WTC11 (cell line): ENCODE data around the gene EBP. TPM values are rescaled to one million over a fixed set of nuclear protein-coding genes. Genes with fewer than 3 reads are reported as not detected.

Experiments used
- ATAC-seq: fragments of 200-7000 bp; cut with Tn5 transposase; 2 replicates; pipeline ENCODE4 v1.10.0; 2021; ENCODE audit warnings: mild to moderate bottlenecking, moderate library complexity
- CTCF ChIA-PET: fragments of 300-600 bp; sonication (Branson Sonifier 250); formaldehyde crosslinking; loops from one replicate; lab custom pipeline; 2021; ENCODE audit warnings: antibody characterized with exemption; lab: Charles Lee
- POLR2A ChIA-PET: fragments of 350-600 bp; sonication (Branson Sonifier 250); formaldehyde crosslinking; loops from one replicate; lab custom pipeline; 2021; ENCODE audit warnings: antibody characterized with exemption; lab: Charles Lee
- DNase-seq: peaks from one replicate; pipeline ENCODE4 v3.0.0; 2021; ENCODE audit warnings: low spot score
- H3K27ac Mint-ChIP-seq: 2 replicates; pipeline ENCODE4 v1.8.0; 2021; ENCODE audit warnings: mixed read lengths
- H3K27me3 Mint-ChIP-seq: 2 replicates; pipeline ENCODE4 v1.8.0; 2021; ENCODE audit warnings: low read depth, mild to moderate bottlenecking, moderate library complexity, mixed read lengths
- H3K36me3 Mint-ChIP-seq: 2 replicates; pipeline ENCODE4 v1.8.0; 2021; ENCODE audit warnings: mixed read lengths
- H3K4me1 Mint-ChIP-seq: 2 replicates; pipeline ENCODE4 v1.8.0; 2022; ENCODE audit warnings: mixed read lengths
- H3K4me3 Mint-ChIP-seq: 2 replicates; pipeline ENCODE4 v1.8.0; 2021; ENCODE audit warnings: mild to moderate bottlenecking, moderate library complexity, mixed read lengths
- H3K9me3 Mint-ChIP-seq: 2 replicates; pipeline ENCODE4 v1.8.0; 2021; ENCODE audit warnings: mixed read lengths
- AR ChIP-seq: fragments of 250-450 bp; sonication (Bioruptor Pico); IDR thresholded peaks from 2 replicates; pipeline ENCODE4 v1.9.0; 2021; ENCODE audit warnings: mild to moderate bottlenecking
- ETV6 ChIP-seq: sonication (generic); formaldehyde crosslinking; IDR thresholded peaks from 2 replicates; pipeline ENCODE4 v1.8.1; 2022; ENCODE audit warnings: mild to moderate bottlenecking, missing genetic modification reagents
- FOXK1 ChIP-seq: sonication (generic); formaldehyde crosslinking; IDR thresholded peaks from 2 replicates; pipeline ENCODE4 v1.8.0; 2022; ENCODE audit warnings: mild to moderate bottlenecking, moderate library complexity, missing genetic modification reagents
- NR2C2 ChIP-seq: sonication (generic); formaldehyde crosslinking; IDR thresholded peaks from 2 replicates; pipeline ENCODE4 v1.8.0; 2022; ENCODE audit warnings: mild to moderate bottlenecking, missing genetic modification reagents
- NR3C1 ChIP-seq: sonication (generic); formaldehyde crosslinking; conservative IDR thresholded peaks from 2 replicates; pipeline ENCODE4 v1.8.1; 2023; ENCODE audit warnings: low read depth, mild to moderate bottlenecking, missing genetic modification reagents
- RORB ChIP-seq: fragments of 250-450 bp; sonication (Bioruptor Pico); IDR thresholded peaks from 2 replicates; pipeline ENCODE4 v1.9.0; 2021; ENCODE audit warnings: mild to moderate bottlenecking
- SMAD3 ChIP-seq: sonication (generic); formaldehyde crosslinking; IDR thresholded peaks from 2 replicates; pipeline ENCODE4 v1.8.0; 2022; ENCODE audit warnings: missing genetic modification reagents, mild to moderate bottlenecking, borderline replicate concordance
- ZNF138 ChIP-seq: sonication (generic); formaldehyde crosslinking; conservative IDR thresholded peaks from 2 replicates; pipeline ENCODE4 v1.8.1; 2022; ENCODE audit warnings: mild to moderate bottlenecking, moderate library complexity, missing genetic modification reagents
- ZNF416 ChIP-seq: fragments of 250-450 bp; sonication (Bioruptor Pico); IDR thresholded peaks from 2 replicates; pipeline ENCODE4 v1.9.0; 2021; ENCODE audit warnings: mild to moderate bottlenecking, inconsistent platforms
- total RNA-seq: library from RNA; stranded (reverse); gene quantifications from 3 replicates; pipeline ENCODE4 v1.2.3, GENCODE V29; 2021
- TF ChIP-seq, protein P1 (sequence below): sonication (generic); formaldehyde crosslinking; IDR thresholded peaks from 2 replicates; pipeline ENCODE4 v1.8.0; 2023; ENCODE audit warnings: missing genetic modification reagents, mild to moderate bottlenecking, borderline replicate concordance
- TF ChIP-seq, protein P2 (sequence below): sonication (generic); formaldehyde crosslinking; IDR thresholded peaks from 2 replicates; pipeline ENCODE4 v1.8.0; 2022; ENCODE audit warnings: mild to moderate bottlenecking, missing genetic modification reagents
- TF ChIP-seq, protein P3 (sequence below): fragments of 250-450 bp; sonication (Bioruptor Pico); IDR thresholded peaks from 2 replicates; pipeline ENCODE4 v1.9.0; 2021; ENCODE audit warnings: moderate library complexity, mild to moderate bottlenecking, inconsistent platforms, borderline replicate concordance
- TF ChIP-seq, protein P4 (sequence below): sonication (generic); formaldehyde crosslinking; IDR thresholded peaks from 2 replicates; pipeline ENCODE4 v1.8.0; 2022; ENCODE audit warnings: mild to moderate bottlenecking, missing genetic modification reagents
- TF ChIP-seq, protein P5 (sequence below): fragments of 250-450 bp; sonication (Bioruptor Pico); conservative IDR thresholded peaks from 2 replicates; pipeline ENCODE4 v1.9.0; 2021; ENCODE audit warnings: mild to moderate bottlenecking
- TF ChIP-seq, protein P6 (sequence below): sonication (generic); formaldehyde crosslinking; IDR thresholded peaks from 2 replicates; pipeline ENCODE4 v1.8.1; 2022; ENCODE audit warnings: missing genetic modification reagents, borderline replicate concordance
- TF ChIP-seq, protein P7 (sequence below): sonication (generic); formaldehyde crosslinking; IDR thresholded peaks from 2 replicates; pipeline ENCODE4 v1.8.1; 2023; ENCODE audit warnings: mild to moderate bottlenecking, missing genetic modification reagents, moderate library complexity

Gene EBP
- total RNA-seq, 1 experiment from 2014 or later = 129 TPM

DNA sequence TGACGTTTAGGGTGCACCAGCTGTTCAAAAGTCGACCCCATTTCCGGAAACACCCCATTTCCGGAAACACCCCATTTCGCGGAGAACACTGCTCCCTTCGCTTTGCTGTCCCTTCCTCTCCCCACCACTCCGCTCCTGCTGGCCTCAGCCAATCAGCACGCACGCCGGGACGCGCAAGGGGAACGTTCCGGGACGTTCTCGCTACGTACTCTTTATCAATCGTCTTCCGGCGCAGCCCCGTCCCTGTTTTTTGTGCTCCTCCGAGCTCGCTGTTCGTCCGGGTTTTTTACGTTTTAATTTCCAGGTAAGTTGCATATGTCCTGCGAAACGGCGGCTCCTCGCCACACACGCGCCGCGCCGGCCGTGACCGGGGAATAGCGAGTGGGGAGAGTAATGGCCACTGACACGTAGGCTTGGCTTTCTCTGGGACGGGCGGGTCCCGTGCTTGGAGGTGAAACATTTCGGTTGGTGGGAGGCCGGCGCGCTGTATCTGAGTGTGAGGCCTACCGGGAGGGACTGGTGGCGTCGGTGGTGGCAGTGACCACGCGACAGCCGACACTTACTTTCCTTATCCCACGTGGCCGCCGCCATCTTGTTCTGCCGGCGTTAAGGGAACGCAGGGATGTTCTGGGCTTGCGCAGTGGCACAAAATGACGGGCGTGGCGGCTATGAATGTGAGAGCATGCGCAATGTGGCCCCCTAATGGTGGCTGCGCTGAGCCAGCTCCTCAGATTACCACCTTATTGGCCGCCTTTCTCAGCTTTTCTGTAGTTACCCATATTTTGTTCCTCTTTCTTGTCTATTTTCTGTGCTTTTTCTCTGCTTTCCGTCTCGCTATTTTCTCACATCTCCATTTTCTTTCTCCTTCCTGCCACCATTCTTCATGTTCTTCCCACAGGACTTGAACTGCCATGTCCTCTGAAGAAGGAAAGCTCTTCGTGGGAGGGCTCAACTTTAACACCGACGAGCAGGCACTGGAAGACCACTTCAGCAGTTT, 53.0 kb downstream of the EBP start, which contains the start of gene RBM3 (continued):
- TF ChIP-seq, protein P1, sequence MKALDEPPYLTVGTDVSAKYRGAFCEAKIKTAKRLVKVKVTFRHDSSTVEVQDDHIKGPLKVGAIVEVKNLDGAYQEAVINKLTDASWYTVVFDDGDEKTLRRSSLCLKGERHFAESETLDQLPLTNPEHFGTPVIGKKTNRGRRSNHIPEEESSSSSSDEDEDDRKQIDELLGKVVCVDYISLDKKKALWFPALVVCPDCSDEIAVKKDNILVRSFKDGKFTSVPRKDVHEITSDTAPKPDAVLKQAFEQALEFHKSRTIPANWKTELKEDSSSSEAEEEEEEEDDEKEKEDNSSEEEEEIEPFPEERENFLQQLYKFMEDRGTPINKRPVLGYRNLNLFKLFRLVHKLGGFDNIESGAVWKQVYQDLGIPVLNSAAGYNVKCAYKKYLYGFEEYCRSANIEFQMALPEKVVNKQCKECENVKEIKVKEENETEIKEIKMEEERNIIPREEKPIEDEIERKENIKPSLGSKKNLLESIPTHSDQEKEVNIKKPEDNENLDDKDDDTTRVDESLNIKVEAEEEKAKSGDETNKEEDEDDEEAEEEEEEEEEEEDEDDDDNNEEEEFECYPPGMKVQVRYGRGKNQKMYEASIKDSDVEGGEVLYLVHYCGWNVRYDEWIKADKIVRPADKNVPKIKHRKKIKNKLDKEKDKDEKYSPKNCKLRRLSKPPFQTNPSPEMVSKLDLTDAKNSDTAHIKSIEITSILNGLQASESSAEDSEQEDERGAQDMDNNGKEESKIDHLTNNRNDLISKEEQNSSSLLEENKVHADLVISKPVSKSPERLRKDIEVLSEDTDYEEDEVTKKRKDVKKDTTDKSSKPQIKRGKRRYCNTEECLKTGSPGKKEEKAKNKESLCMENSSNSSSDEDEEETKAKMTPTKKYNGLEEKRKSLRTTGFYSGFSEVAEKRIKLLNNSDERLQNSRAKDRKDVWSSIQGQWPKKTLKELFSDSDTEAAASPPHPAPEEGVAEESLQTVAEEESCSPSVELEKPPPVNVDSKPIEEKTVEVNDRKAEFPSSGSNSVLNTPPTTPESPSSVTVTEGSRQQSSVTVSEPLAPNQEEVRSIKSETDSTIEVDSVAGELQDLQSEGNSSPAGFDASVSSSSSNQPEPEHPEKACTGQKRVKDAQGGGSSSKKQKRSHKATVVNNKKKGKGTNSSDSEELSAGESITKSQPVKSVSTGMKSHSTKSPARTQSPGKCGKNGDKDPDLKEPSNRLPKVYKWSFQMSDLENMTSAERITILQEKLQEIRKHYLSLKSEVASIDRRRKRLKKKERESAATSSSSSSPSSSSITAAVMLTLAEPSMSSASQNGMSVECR (CRISPR knock-in tag) = peak; percentile 84
- TF ChIP-seq, protein P2, sequence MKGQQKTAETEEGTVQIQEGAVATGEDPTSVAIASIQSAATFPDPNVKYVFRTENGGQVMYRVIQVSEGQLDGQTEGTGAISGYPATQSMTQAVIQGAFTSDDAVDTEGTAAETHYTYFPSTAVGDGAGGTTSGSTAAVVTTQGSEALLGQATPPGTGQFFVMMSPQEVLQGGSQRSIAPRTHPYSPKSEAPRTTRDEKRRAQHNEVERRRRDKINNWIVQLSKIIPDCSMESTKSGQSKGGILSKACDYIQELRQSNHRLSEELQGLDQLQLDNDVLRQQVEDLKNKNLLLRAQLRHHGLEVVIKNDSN (CRISPR knock-in tag) = peak; percentile 70
- TF ChIP-seq, protein P3, sequence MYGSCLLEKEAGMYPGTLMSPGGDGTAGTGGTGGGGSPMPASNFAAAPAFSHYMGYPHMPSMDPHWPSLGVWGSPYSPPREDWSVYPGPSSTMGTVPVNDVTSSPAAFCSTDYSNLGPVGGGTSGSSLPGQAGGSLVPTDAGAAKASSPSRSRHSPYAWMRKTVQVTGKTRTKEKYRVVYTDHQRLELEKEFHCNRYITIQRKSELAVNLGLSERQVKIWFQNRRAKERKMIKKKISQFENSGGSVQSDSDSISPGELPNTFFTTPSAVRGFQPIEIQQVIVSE (CRISPR knock-in tag) = no peak
- TF ChIP-seq, protein P4, sequence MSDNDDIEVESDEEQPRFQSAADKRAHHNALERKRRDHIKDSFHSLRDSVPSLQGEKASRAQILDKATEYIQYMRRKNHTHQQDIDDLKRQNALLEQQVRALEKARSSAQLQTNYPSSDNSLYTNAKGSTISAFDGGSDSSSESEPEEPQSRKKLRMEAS = peak; percentile 96
- peak; percentile 80 for TF ChIP-seq FOXK1 (CRISPR knock-in tag)

DNA sequence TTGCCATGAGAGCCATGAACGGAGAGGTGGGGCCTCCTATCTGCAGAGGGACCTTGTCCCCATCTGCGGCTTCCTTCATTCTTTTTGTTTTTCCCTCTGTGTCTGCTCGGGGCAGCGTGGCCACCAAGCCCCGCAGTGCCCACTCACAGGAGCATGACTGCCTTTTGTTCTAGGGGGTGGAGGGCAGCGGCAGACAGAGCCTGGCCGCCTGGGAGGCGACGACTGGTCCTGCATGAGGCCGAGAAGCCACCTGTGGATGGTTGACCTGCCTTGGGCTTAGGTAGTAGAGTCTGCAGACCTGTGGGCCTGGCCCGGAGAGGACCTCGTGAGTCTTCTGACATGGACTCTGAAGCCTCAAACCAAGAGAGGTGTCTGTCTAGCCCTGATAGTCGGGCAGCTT, 54.0 kb downstream of the EBP start:
- H3K4me1 Mint-ChIP-seq = peaks cover 11% of the 10 kb centered on the region; the same call in 1 of the 2 replicates
- no peak for ATAC-seq
- H3K27ac Mint-ChIP-seq = no peak overlapping the region; the same call in 1 of the 2 replicates
- ChIA-PET POLR2A (no interaction called here), CTCF (no interaction called here)
- H3K9me3 Mint-ChIP-seq = no peaks in the 10 kb centered on the region
- peaks cover 44% of the 10 kb centered on the region for H3K36me3 Mint-ChIP-seq
- peak overlapping the region; percentile 97 for H3K4me3 Mint-ChIP-seq
- TF ChIP-seq, protein P5, sequence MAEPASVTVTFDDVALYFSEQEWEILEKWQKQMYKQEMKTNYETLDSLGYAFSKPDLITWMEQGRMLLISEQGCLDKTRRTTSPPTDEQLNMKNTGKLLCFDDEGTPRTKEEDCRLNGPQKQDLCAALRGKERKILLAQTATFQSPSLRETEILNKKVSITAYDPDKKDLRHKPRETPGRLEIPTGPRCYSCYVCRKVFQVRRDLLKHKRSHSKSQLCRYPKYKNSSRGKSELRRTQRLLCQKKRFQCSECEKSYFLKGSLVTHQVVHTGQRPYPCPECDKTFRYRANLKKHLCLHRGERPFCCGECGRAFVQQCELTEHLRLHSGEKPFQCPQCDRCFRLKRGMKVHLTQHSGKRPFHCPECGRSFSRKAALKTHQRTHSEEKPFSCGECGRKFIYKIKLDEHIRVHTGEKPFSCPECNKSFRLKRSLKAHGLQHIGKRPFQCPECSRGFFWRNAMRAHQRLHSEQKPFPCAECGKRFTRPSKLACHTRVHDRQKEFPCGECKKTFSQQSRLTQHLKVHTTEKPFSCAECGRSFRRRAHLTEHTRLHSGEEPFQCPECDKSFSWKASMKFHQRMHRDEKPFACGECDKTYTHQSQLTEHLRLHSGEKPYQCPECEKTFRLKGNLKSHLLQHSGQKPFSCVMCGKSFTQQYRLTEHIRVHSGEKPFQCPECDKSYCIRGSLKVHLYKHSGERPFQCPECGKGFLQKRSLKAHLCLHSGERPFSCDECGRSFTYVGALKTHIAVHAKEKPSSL (CRISPR knock-in tag) = 0 out of 2 replicates have a peak, but pooled peaks have one; percentile 45
- TF ChIP-seq, protein P6, sequence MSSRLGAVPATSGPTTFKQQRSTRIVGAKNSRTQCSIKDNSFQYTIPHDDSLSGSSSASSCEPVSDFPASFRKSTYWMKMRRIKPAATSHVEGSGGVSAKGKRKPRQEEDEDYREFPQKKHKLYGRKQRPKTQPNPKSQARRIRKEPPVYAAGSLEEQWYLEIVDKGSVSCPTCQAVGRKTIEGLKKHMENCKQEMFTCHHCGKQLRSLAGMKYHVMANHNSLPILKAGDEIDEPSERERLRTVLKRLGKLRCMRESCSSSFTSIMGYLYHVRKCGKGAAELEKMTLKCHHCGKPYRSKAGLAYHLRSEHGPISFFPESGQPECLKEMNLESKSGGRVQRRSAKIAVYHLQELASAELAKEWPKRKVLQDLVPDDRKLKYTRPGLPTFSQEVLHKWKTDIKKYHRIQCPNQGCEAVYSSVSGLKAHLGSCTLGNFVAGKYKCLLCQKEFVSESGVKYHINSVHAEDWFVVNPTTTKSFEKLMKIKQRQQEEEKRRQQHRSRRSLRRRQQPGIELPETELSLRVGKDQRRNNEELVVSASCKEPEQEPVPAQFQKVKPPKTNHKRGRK (CRISPR knock-in tag) = no peak
- no peaks in the 10 kb centered on the region; the same call in 1 of the 2 replicates for H3K27me3 Mint-ChIP-seq
- DNase-seq = no peak

DNA sequence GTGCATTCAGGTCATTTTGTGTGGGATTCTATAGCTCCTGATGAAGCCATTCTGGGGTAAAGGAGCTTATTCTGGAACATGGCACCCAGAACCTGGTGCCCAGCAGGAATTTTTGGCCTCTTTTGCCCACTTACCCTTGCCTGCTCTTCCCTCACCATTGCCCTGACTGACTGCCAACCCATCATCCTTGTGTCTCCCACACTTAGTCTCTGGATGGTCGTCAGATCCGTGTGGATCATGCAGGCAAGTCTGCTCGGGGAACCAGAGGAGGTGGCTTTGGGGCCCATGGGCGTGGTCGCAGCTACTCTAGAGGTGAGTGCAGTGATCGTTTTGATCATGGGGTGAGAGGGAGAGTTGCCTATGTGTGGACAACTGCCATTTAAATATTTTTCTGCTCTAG, 54.5 kb downstream of the EBP start:
- Mint-ChIP-seq H3K4me1 (peaks cover 11% of the 10 kb centered on the region; the same call in 1 of the 2 replicates), H3K36me3 (peaks cover 44% of the 10 kb centered on the region), H3K27me3 (no peaks in the 10 kb centered on the region; the same call in 1 of the 2 replicates), H3K9me3 (no peaks in the 10 kb centered on the region), H3K27ac (no peak overlapping the region), H3K4me3 (peak overlapping the region; percentile 97; the same call in 1 of the 2 replicates)
- DNase-seq (no peak), ATAC-seq (no peak)
- CTCF ChIA-PET = no interaction called here
- POLR2A ChIA-PET = no interaction called here
- TF ChIP-seq ZNF416 (no peak), RORB (CRISPR knock-in tag) (no peak), SMAD3 (CRISPR knock-in tag) (no peak), NR3C1 (CRISPR knock-in tag) (no peak), FOXK1 (CRISPR knock-in tag) (no peak), NR2C2 (CRISPR knock-in tag) (no peak), ZNF138 (CRISPR knock-in tag) (no peak), ETV6 (CRISPR knock-in tag) (no peak), AR (CRISPR knock-in tag) (no peak)
- TF ChIP-seq, protein P7, sequence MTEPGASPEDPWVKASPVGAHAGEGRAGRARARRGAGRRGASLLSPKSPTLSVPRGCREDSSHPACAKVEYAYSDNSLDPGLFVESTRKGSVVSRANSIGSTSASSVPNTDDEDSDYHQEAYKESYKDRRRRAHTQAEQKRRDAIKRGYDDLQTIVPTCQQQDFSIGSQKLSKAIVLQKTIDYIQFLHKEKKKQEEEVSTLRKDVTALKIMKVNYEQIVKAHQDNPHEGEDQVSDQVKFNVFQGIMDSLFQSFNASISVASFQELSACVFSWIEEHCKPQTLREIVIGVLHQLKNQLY (CRISPR knock-in tag) = no peak
